Measurements from ENCODE around the gene MYH11.
"Not testable (repeated sequence)": the region's sequence is repeated elsewhere in the genome, so short reads cannot be mapped to it uniquely, and the experiment has no call there.

The MYH11 gene

DNA sequence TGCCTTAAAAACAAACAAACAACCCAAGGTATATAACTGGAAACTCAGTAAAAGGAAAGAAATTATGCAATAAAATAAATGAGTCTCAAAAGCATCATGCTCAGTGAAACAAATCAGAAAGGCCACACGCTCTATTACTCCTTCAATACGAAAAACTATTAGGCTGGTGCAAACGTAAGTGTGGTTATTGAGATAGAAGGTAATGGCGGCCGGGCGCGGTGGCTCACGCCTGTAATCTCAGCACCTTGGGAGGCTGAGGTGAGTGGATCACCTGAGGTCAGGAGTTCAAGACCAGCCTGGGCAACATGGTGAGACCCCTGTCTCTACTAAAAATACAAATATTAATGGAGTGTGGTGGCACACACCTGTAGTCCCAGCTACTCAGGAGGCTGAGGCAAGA lies 17.6 kb downstream of the MYH11 start:
- not testable (repeated sequence) for DNase-seq (ENCODE audit: low spot score)

DNA sequence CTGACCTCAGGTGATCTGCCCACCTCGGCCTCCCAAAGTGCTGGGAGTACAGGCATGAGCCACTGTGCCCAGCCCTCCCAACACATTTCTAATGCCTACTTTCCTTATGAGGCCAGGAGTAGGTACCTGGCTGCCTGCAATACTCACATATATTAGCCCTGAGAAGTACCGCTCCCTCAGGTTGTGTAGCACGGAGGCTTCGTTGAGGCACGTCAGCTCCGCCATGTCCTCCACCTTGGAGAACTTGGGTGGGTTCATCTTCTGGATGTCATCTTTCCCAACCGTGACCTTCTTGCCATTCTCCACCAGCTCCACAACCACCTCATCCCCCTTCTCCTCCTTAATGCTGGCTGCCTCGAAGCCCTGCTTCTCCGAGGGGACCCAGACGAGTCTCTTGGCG lies 19.1 kb downstream of the MYH11 start:
- DNase-seq (ENCODE audit: low spot score), result no peak

DNA sequence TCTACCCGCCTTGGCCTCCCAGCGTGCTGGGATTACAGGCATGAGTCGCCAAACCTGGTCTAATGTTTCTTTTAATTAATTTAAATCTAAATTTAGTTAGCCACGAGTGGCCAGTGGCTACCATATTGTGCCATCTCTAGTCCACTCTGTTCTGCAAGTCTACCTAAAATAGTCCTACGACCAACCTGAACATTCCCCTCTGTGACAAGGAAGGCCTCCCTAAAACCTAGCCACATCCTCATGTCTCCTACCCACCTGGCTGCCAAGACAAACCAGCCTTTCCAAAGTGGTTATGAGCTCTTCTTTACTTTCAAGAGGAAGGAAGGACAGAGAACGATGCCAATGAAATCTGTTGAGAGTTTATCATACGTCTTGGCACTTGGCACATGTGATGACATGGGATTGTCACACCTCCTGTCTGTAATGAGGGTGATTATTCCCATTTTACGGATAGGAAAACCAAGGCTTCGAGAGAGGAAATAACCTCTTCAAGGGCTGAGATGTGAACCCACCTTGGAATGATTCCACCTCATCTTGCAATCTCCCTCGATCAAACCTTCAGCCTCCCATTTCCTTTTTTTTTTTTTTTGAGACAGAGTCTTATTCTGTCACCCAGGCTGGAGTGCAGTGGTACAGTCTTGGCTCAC lies 19.7 kb downstream of the MYH11 start:
- DNase-seq (ENCODE audit: low spot score), result no peak

DNA sequence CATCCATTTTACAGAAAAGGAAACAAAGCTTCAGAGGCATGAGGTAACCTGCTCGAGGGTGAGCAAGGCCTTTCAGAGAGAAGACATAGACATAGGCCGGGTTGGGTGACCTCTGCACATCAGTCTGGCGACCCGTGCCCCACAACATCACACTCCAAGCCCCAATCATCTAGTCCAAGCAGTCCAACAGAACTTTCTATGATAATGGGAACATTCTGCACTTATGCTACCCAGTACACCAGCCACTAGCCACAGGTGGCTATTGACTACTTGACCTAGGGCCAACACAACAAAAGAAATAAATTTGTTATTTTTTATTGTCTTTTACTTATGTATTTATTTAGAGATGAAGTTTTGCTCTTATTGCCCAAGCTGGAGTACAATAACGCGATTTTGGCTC lies 20.8 kb downstream of the MYH11 start:
- DNase-seq (ENCODE audit: low spot score), result no peak

DNA sequence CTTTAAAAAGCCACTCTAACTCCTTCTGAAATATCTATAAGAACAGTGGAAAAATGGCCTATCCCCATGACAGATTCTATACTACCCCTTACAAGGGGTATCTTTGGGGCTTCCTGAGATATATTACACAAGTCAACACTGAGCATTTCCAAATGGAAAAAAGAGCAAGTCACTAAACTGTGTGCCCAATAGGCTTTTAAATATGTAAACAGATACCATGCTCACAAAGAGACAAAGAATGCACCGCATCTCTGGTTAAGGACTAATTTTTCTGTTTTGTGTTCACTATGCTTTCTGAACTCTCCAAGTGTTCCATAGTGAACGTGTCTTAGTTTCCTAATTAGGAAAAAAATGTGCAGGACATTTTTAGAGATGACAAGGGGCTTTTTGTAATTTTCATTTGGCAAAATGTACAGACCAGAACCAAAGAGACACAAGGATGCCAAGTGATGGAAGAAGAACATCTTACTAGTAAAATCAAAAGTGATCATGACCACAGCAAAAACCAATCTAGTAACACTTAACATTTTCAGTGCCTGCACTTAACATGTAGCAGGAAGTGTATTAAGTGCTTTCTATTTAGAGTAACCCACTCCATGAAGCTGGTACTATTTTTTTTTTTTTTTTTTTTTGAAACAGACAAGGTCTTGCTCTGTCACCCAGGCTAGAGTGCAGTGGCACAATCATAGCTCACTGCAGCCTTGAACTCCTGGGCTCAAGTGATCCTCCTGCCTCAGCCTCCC lies 21.5 kb downstream of the MYH11 start:
- DNase-seq (ENCODE audit: low spot score), result no peak

DNA sequence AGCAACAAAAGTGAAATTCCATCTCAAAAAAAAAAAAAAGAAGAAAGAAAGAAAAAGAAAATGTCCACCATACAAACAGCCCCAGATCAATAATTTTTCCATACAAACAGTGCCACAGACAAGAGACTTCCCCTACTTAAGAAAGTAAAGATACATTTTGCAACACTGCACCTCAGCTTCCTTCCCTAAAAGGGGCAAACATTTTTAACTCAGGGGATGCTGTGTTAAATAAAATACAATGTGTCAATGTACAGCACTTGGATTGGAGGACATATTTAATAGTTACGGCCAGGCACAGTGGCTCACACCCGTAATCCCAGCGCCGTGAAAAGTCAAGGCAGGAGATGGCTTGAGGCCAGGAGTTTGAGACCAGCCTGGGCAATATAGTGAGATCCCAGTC lies 22.3 kb downstream of the MYH11 start:
- no peak for DNase-seq (ENCODE audit: low spot score)

DNA sequence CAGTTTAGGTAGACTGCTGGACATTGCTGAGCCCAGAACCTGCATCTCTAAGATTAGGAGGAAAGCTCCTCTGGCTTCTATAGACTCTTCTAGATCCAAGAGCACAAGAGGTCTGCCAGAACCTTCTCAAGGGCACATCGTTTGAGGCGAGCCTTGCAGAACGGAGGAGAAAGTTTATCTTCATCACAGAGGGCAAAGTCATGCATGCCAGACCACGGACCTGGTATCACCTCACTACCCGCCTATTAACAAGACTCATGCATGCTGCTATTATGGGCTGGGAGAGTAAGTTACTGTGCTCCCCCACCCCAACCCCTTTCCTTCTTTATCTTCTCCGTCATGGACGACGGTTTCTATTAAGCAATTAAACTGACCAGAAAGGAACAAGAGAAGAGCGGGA lies 23.3 kb downstream of the MYH11 start:
- no peak for DNase-seq (ENCODE audit: low spot score)

DNA sequence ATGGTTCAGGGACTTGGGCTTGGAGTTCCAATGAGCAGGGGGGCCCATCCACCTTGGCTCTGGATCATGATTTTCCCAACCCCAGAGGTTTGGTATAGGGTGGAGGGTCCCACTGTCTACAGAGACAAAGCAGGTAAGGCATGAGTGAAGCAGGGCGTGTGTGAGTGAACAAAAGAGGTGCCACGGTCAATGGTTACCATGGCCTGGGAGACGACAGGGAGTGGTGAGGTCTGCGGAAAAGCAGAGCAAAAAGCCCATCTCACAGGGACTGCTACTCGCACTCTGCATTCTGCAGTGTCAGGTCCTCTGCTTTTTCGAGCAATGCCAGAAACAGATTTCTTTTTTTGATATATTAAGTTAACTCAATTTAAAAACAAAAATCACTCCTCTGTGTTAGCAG lies 24.6 kb downstream of the MYH11 start:
- DNase-seq (ENCODE audit: low spot score), result no peak

DNA sequence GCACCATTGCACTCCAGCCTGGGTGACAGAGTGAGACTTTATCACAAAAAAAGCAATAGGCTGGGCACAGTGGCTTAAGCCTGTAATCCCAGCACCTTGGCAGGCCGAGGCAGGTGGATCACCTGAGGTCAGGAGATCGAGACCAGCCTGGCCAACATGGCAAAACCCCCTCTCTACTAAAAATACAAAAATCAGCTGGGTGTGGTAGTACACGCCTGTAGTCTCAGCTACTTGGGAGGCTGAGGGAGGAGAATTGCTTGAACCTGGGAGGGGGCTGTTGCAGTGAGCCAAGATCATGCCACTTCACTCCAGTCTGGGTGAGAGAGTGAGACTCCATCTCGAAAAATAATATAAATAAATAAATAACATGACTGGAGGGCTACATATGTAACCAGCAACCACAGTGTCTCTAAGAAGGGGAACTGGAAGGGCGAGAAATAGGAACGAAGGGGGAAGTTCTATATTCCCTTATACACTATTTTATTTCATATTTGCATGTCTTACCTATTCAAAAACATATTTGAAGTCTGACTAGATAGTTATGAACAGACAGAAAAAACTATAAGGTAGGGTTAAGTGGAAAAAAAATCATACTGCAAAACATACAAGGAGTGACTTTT lies 25.9 kb downstream of the MYH11 start:
- peak; percentile 39 for DNase-seq (ENCODE audit: low spot score)

DNA sequence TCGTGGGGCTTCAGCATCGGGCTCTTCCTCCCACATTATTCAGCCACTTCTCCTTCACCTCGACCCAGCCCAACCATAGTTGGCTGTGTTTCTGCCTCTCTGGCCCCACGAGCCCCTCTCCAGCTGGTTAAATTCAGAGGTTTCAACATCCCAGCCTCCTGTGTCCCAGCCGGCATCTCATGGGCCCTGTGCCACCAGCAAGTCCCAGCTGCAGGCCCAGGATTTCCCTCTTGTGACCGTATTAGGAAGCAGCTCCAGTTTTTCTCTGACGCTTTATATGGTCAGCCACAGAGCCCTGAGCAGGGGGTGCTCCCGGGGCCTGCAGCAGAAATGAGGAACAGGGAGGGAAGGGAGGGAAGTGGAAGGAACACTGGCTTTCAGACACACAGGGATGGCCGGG lies 27.4 kb downstream of the MYH11 start:
- DNase-seq (ENCODE audit: low spot score), result no peak

DNA sequence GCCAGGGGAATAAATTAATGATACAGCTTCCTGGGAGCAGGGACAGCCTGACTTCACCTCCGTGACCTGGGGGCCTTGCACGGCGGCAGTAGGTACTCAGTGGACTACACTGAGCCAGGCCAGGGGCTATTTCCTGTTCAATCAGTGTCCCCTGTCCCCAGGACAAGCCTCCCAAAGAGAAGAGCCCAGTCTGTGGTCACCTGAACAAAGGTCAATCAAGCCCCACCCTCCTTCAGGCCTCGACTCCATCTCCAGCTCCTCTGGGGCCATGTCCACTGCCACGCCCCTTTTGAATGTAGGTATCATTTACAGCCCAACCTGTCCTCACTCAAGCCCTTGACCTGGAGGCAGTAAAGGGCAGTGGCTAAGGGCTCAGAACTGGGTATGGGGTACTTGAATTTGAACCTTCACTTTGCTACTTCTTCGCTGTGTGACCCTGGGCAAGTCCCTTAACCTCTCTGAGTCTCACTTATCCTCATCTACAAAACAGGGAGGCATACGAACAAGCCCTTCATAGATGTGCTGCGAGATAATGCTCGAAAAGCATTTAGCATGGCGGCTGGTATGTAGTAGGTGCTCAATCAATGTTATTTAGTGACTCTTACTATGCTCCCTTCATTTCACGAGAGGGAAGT lies 29.0 kb downstream of the MYH11 start:
- no peak for DNase-seq (ENCODE audit: low spot score)

DNA sequence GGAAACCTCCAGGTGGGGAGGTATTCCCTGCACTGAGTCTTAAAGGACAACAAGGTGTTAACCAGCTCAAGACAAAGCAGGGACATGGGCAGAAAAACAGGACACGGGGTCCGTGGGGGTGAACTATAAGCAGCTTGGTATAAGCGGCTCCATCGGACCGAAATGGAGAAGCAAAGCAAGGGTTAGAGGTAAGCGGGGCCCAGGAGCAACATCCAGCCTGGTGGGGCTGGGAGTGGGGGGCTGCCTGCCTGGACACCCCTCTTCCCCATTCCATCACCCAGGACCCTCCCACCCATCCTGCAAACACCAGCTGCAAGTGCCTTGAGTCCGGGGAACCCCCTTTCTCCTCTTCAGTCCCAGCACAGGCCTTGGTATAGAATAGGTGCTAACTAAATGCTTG lies 29.5 kb downstream of the MYH11 start:
- no peak for DNase-seq (ENCODE audit: low spot score)

DNA sequence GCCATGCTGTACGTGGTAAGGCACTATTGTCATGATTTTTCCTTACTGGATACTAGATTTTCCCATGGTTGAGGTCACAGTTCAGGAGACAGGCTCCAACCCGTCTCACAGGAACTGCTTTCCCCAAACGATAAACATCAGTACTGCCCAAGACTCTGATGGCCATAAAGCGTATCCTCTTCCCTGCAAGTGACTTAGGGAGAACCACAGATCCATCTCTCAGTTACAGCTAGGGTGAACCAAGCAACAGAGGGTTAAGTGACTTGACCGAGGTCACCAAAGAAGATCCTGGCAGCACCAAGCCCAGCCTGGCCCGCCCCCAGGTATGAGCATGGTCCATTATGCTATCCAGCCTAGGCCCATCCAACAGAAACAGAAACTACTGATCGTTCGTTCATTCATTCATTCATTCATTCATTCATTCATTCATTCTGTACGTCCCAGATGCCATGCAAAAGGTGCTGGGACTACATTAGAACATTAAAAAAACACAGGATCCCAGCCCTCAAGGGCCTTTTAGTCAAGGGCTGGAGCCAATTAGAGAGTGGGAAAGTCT lies 31.0 kb downstream of the MYH11 start:
- no peak for DNase-seq (ENCODE audit: low spot score)

DNA sequence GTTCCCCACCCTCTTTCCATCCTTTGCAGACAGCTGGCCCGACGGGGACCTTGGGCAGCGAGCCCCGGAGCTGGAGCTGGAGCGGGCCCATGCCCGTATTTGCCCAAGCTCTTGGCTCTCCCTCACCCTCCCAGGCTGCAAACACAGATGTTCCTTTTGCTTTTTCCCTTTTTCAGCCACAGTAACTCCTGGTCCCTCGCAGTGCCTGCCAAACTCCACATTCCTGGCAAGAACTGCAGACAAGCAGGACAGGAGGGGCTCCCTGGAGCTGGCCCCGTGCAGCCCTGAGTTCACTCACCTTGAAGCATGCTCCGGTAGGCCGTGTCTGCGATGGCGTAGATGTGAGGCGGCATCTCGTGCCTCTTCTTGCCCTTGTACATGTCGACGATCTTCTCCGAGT lies 33.9 kb downstream of the MYH11 start:
- DNase-seq (ENCODE audit: low spot score), result no peak

DNA sequence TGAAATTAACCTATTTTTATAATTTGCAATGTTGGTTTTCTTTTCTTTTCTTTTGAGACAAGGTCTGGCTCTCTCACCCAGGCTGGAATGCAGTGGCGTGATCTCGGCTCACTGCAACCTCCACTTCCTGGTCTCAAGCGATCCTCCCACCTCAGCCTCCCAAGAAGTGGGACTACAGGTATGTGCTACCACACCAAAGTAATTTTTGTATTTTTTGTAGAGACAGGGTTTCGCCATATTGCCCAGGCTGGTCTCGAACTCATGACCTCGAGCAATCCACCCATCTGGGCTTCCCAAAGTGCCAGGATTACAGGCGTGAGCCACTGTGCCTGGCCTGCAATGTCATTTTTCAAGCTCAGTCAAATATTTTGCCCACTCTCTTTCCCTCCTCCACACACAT lies 36.0 kb downstream of the MYH11 start:
- DNase-seq (ENCODE audit: low spot score), result no peak

DNA sequence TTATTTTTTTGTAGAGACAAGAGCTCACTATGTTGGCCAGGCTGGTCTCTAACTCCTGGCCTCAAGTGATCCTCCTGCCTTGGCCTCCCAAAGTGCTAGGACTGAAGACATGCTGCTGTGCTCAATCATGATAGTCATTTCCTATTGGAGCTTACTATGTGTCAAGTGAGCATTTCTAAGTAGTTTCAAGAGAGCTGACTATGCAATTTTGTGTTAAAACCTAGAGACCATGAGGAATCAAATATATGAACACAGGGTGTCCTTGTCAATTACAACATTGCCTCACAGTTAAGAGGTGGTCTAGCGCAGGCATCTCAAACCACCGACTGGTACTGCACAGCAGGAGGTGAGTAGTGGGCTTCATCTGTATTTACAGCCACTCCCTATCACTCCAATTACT lies 37.8 kb downstream of the MYH11 start:
- DNase-seq (ENCODE audit: low spot score), result no peak

DNA sequence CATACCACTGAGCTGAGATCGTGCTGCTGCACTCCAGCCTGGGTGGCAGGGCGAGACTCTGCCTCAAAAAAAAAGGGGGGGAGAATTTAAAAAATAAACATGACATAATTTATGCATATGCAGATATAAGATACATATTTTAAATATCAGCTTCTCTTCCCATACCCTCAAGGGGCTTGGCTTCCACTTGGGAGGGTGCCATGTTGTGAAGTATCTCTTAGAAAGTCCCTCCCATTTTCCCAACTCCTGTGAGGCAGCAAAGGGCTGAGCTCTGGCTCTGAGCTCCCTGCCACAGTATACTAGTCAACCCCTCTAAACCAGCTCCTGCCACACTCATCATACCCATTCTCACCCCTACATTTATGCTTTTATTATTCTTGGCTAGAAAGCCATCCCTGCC lies 39.4 kb downstream of the MYH11 start:
- DNase-seq (ENCODE audit: low spot score), result no peak

DNA sequence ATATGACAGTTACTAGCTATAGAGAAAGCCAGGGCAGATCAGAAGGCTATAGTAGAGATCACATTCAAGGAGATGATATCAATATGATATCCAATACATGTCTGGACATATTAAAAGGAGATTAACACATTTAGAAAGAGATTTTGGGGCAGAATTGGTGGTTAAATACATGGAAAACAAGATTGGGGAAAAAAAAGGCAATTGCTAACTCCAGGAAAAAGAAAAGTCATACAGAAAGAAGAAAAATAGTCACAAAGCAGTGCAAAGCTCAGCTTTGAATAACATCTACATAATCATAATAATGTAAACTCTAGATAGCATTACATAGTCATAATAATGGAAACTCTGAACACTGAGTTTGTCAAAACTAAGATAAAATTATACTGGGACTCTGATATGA lies 40.6 kb downstream of the MYH11 start:
- no peak for DNase-seq (ENCODE audit: low spot score)

DNA sequence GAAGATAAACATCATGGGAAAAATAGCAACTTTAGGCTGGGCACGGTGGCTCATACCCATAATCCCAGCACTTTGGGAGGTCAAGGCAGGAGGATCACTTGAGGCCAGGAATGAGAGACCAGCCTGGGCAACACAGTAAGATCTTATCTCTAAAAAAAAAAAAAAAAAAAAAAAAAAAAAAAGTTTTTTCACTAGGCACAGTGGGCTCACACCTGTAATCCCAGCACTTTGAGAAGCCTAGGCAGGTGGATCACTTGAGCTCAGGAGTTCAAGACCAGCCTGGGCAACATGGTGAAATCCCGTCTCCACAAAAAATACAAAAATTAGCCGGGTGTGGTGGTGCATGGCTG lies 44.5 kb downstream of the MYH11 start:
- DNase-seq (ENCODE audit: low spot score), result not testable (repeated sequence)

DNA sequence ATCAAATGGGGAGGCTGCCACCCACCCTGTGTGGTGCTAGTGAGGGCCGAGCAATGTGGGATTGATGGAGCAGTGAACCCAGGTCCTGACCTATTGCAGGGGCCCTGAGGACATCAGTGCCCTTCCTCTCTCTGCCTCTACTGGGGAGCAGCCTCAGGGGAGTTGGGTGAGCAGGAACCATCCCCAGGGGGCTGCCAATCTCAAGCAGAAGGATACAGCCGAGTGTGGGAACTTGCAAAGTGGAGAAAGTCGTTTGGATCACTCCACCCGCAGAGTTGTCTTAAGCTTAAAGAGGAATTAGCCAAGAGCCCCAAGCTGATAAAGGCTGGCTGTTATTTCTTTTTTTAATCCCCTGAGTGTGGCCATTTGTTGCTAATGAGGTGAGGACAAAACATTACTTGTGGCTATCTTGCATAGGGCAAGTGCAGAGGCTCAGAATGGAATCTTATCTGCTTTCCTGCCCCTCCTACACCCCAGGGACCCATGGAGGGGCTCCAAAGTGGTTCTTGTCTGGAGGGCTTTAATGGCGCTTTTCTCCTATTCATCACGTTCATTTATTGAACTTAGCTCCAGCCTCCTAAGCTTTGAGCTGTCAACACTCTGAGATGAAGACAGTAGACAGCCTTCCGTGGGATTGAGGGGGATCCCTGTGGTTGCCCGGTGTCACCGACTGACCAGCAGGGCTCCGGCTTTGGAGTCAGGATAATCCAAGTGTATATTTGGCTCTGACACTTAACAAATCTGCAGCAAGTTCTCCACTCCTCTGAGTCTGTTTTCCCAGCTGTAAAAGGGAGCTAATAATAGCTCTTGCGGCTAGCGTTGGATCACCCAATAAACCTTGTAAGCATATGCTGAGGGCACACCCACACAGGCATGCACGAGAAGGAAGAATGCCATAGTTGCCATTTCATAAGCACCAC lies 45.1 kb downstream of the MYH11 start:
- no peak for DNase-seq (ENCODE audit: low spot score)

DNA sequence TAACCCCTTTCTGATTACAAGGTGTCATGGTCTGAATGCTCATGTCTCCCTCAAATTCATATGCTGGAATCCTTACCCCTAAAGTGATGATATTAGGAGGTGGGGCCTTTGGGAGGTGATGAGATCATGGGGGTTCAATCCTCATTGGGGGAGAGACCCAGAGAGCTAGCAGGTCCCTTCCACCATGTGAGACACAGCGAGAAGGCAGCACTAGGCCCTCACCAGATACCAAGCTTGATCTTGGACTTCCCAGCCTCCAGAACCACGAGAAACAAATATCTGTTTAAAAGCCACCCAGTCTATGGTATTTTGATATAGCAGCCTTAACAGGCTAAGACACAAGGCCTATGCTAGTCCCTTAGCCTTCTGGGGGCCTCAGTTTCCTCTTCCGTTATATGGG lies 45.9 kb downstream of the MYH11 start:
- no peak for DNase-seq (ENCODE audit: low spot score)

DNA sequence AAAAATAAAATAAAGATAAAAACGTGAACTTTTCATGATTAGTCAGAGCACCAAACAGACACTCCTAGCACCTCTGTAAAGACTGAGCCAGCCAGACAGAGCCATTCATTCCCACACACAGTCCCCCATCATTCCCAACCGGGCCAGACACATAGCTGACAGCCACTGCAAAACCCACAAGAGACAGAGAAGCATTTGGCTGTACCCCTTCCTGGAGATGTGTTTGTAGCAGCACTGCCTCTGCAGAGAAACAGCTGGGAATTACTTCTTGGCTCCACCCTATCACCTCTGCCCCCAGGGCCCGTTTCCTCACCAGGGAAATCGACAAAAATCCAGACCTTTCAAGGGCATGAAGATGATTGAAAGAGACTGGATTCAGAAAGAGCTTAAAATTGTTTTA lies 46.4 kb downstream of the MYH11 start:
- DNase-seq (ENCODE audit: low spot score), result no peak

Data from germinal center (tissue), 1 donor.